Chondrocyte (in vitro differentiated cells): ENCODE data around the gene ABHD15. TPM values are rescaled to one million over a fixed set of nuclear protein-coding genes. Genes with fewer than 3 reads are reported as not detected.

ENCODE experiments used
- DNase-seq: peaks from one replicate; pipeline ENCODE4 v3.0.0; 2021; ENCODE audit warnings: mixed read lengths, low spot score
- H3K27ac Mint-ChIP-seq: one replicate; pipeline ENCODE4 v1.8.0; 2021; ENCODE audit warnings: mild to moderate bottlenecking, moderate library complexity, mixed read lengths; ENCODE audit not compliant: unreplicated experiment
- H3K27me3 Mint-ChIP-seq: 2 replicates; pipeline ENCODE4 v1.8.0; 2021; ENCODE audit warnings: low read depth, mixed read lengths
- H3K36me3 Mint-ChIP-seq: 2 replicates; pipeline ENCODE4 v1.8.0; 2021; ENCODE audit warnings: low read depth, mixed read lengths
- H3K4me1 Mint-ChIP-seq: 2 replicates; pipeline ENCODE4 v1.8.0; 2021; ENCODE audit warnings: low read depth, mild to moderate bottlenecking, mixed read lengths
- H3K4me3 Mint-ChIP-seq: one replicate; pipeline ENCODE4 v1.8.0; 2021; ENCODE audit warnings: mild to moderate bottlenecking, moderate library complexity, mixed read lengths; ENCODE audit not compliant: unreplicated experiment
- H3K9me3 Mint-ChIP-seq: 2 replicates; pipeline ENCODE4 v1.8.0; 2021; ENCODE audit warnings: low read depth, mixed read lengths
- CTCF ChIP-seq: fragments of 200-600 bp; sonication (generic); IDR thresholded peaks from 2 replicates; pipeline ENCODE4 v1.5.0; 2021; ENCODE audit warnings: antibody characterized with exemption, mild to moderate bottlenecking, moderate library complexity
- total RNA-seq: library from RNA; stranded (reverse); gene quantifications from 3 replicates; pipeline ENCODE4 v1.2.1, GENCODE V29; 2021

Gene ABHD15
- total RNA-seq, 1 donor from 2014 or later: 11.7 TPM

GRCh38 chr17:29572691-29573557, 6.1 kb upstream of the ABHD15 start:
- H3K27me3 Mint-ChIP-seq: no peaks in the 10 kb centered on the region
- peaks cover 24% of the 10 kb centered on the region for H3K4me1 Mint-ChIP-seq
- no peak overlapping the region for H3K27ac Mint-ChIP-seq
- TF ChIP-seq CTCF: peak; percentile 85
- peak overlapping the region; percentile 35 for H3K4me3 Mint-ChIP-seq
- peak; percentile 90 for DNase-seq
- no peaks in the 10 kb centered on the region for H3K9me3 Mint-ChIP-seq
- H3K36me3 Mint-ChIP-seq: peaks cover 11% of the 10 kb centered on the region

- Mint-ChIP-seq H3K9me3 (no peaks in the 10 kb centered on the region), H3K27me3 (no peaks in the 10 kb centered on the region), H3K27ac (no peak overlapping the region), H3K4me3 (no peak overlapping the region), H3K36me3 (peaks cover 9% of the 10 kb centered on the region), H3K4me1 (peaks cover 24% of the 10 kb centered on the region)
- TF ChIP-seq CTCF: no peak
- peak; percentile 90 for DNase-seq
Observed at GRCh38 chr17:29571883-29572681, 5.2 kb upstream of the ABHD15 start.

GRCh38 chr17:29571486-29571882, 4.6 kb upstream of the ABHD15 start:
- Mint-ChIP-seq H3K9me3 (no peaks in the 10 kb centered on the region), H3K27me3 (no peaks in the 10 kb centered on the region), H3K27ac (no peak overlapping the region), H3K36me3 (peaks cover 9% of the 10 kb centered on the region), H3K4me1 (peaks cover 24% of the 10 kb centered on the region), H3K4me3 (no peak overlapping the region)
- TF ChIP-seq CTCF: no peak
- DNase-seq: peak; percentile 51

- TF ChIP-seq CTCF: no peak
- Mint-ChIP-seq H3K4me1 (peaks cover 31% of the 10 kb centered on the region), H3K27me3 (no peaks in the 10 kb centered on the region), H3K9me3 (no peaks in the 10 kb centered on the region), H3K27ac (no peak overlapping the region), H3K4me3 (peak overlapping the region; percentile 49), H3K36me3 (peaks cover 9% of the 10 kb centered on the region)
- DNase-seq: peak; percentile 52
Observed at GRCh38 chr17:29570521-29570920, 3.7 kb upstream of the ABHD15 start.

- H3K4me1 Mint-ChIP-seq: peaks cover 31% of the 10 kb centered on the region
- H3K4me3 Mint-ChIP-seq: peak overlapping the region; percentile 88
- H3K36me3 Mint-ChIP-seq: peaks cover 5% of the 10 kb centered on the region
- H3K27ac Mint-ChIP-seq: peak overlapping the region; percentile 77
- TF ChIP-seq CTCF: no peak
- H3K27me3 Mint-ChIP-seq: no peaks in the 10 kb centered on the region
- no peaks in the 10 kb centered on the region for H3K9me3 Mint-ChIP-seq
- DNase-seq: peak; percentile 83
Observed at GRCh38 chr17:29569245-29569950, 2.6 kb upstream of the ABHD15 start.
